IPS DF 6.9 (cell line): Measurements from ENCODE around the gene OOSP4A.

Experiments used
- DNase-seq: peaks from one replicate; pipeline ENCODE4 v3.0.0-alpha.2; 2013; ENCODE audit warnings: low read depth, low spot score
- H3K27ac ChIP-seq: one replicate; pipeline ENCODE4 v1.5.1; 2013; ENCODE audit warnings: low read length, control low read depth
- H3K27me3 ChIP-seq: 2 replicates; pipeline ENCODE4 v1.6.1; 2013; ENCODE audit warnings: mild to moderate bottlenecking, low read length; ENCODE audit not compliant: control insufficient read depth, insufficient read depth
- H3K36me3 ChIP-seq: 2 replicates; pipeline ENCODE4 v1.6.1; 2013; ENCODE audit warnings: low read length; ENCODE audit not compliant: control insufficient read depth, insufficient read depth
- H3K4me1 ChIP-seq: 2 replicates; pipeline ENCODE4 v1.6.1; 2013; ENCODE audit warnings: low read length; ENCODE audit not compliant: control insufficient read depth, insufficient read depth
- H3K4me3 ChIP-seq: 2 replicates; pipeline ENCODE4 v1.5.1; 2013; ENCODE audit warnings: mild to moderate bottlenecking, low read length
- H3K9me3 ChIP-seq: 2 replicates; pipeline ENCODE4 v1.6.1; 2013; ENCODE audit warnings: low read length, inconsistent platforms; ENCODE audit not compliant: control insufficient read depth, insufficient read depth
- WGBS: extraction: QIAGEN DNeasy Blood & Tissue Kit; methylation state at CpG from one replicate; pipeline ENCODE4 v1.1.7; 2013; ENCODE audit warnings: mixed read lengths, missing lambda C conversion rate; ENCODE audit not compliant: insufficient read length, insufficient coverage; 5-methylcytosine and 5-hydroxymethylcytosine counted together

Gene OOSP4A

GRCh38 chr11:59963733-59964132 is at the start of gene OOSP4A:
TSS of gene OOSP4A (plus strand) at chr11:59964033. CDS start at chr11:59964033, 0 bp downstream.
- WGBS = no CpG with 5 or more reads among the region's 3 CpGs
- H3K27ac ChIP-seq = no peak within 1 kb of the TSS

GRCh38 chr11:59918480-59918879 is 45.4 kb upstream of the OOSP4A start:
- DNase-seq = no peak
- no peak overlapping the region for H3K4me3 ChIP-seq
- no CpG with 5 or more reads among the region's 2 CpGs for WGBS
- no peaks in the 10 kb centered on the region for H3K36me3 ChIP-seq
- no peaks in the 10 kb centered on the region for H3K4me1 ChIP-seq
- H3K27me3 ChIP-seq = no peaks in the 10 kb centered on the region
- H3K9me3 ChIP-seq = peaks cover 2% of the 10 kb centered on the region; the same call in 1 of the 2 replicates
- H3K27ac ChIP-seq = no peak overlapping the region

More at GRCh38 chr11:59963733-59964132, at the start of gene OOSP4A:
- H3K4me1 ChIP-seq = no peaks in the 10 kb centered on the region
- no peaks in the 10 kb centered on the region for H3K36me3 ChIP-seq
- no peak for DNase-seq
- H3K27me3 ChIP-seq = no peaks in the 10 kb centered on the region
- H3K9me3 ChIP-seq = no peaks in the 10 kb centered on the region
- no peak within 1 kb of the TSS for H3K4me3 ChIP-seq

GRCh38 chr11:59918987-59919589 is 44.7 kb upstream of the OOSP4A start:
- Histone ChIP-seq H3K9me3 (peaks cover 2% of the 10 kb centered on the region; the same call in 1 of the 2 replicates), H3K4me3 (no peak overlapping the region), H3K27me3 (no peaks in the 10 kb centered on the region), H3K36me3 (no peaks in the 10 kb centered on the region), H3K4me1 (no peaks in the 10 kb centered on the region), H3K27ac (no peak overlapping the region)
- no CpG with 5 or more reads among the region's 3 CpGs for WGBS
- DNase-seq = peak; percentile 4

DNA sequence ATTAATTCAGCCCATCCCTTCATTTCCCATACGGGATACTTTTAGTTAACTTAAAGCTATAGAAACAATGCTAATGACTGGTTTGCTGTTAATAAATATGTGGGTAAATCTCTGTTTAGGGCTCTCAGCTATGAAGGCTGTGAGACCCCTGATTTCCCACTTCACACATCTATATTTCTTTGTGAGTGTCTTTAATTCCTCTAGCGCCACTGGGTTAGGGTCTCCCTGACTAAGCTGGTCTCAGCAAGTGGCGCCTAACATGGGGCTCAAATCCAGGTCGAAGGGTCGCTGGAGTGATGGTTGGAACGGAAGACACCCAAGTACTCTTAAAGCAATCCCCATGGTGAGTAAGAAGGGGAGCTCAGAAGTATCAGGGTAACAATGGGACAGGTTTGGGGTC is 40.0 kb upstream of the OOSP4A start:
- Histone ChIP-seq H3K4me3 (no peak overlapping the region), H3K36me3 (no peaks in the 10 kb centered on the region), H3K9me3 (peaks cover 2% of the 10 kb centered on the region; the same call in 1 of the 2 replicates), H3K27me3 (no peaks in the 10 kb centered on the region), H3K27ac (no peak overlapping the region), H3K4me1 (no peaks in the 10 kb centered on the region)
- DNase-seq = no peak
- no CpG with 5 or more reads among the region's 6 CpGs for WGBS

GRCh38 chr11:59931688-59932087 is 32.1 kb upstream of the OOSP4A start:
- no peaks in the 10 kb centered on the region for H3K27me3 ChIP-seq
- WGBS = no CpG with 5 or more reads among the region's 1 CpG
- no peaks in the 10 kb centered on the region for H3K4me1 ChIP-seq
- no peak for DNase-seq
- peaks cover 2% of the 10 kb centered on the region for H3K9me3 ChIP-seq
- no peaks in the 10 kb centered on the region for H3K36me3 ChIP-seq
- H3K4me3 ChIP-seq = no peak overlapping the region
- no peak overlapping the region for H3K27ac ChIP-seq

- no peaks in the 10 kb centered on the region for H3K27me3 ChIP-seq
- H3K27ac ChIP-seq = no peak within 1 kb of the TSS
- no CpG with 5 or more reads among the region's 2 CpGs for WGBS
- DNase-seq = no peak
- no peak within 1 kb of the TSS for H3K4me3 ChIP-seq
- no peaks in the 10 kb centered on the region for H3K9me3 ChIP-seq
- no peaks in the 10 kb centered on the region for H3K4me1 ChIP-seq
- H3K36me3 ChIP-seq = no peaks in the 10 kb centered on the region
Measured at GRCh38 chr11:59938132-59938531, 25.7 kb upstream of the OOSP4A start, which contains the start of gene OOSP1. TSS of gene OOSP1 (plus strand) at chr11:59938432. CDS start at chr11:59938455, 23 bp downstream.

GRCh38 chr11:59938718-59939117 is 25.1 kb upstream of the OOSP4A start:
- Histone ChIP-seq H3K4me3 (no peak overlapping the region), H3K27me3 (no peaks in the 10 kb centered on the region)
- WGBS = no CpG with 5 or more reads among the region's 3 CpGs

GRCh38 chr11:59939482-59939881 is 24.4 kb upstream of the OOSP4A start:
- Histone ChIP-seq H3K27me3 (no peaks in the 10 kb centered on the region), H3K4me1 (no peaks in the 10 kb centered on the region), H3K9me3 (no peaks in the 10 kb centered on the region), H3K4me3 (no peak overlapping the region), H3K27ac (no peak overlapping the region), H3K36me3 (no peaks in the 10 kb centered on the region)
- DNase-seq = no peak
- no CpG with 5 or more reads among the region's 2 CpGs for WGBS

More at GRCh38 chr11:59938718-59939117, 25.1 kb upstream of the OOSP4A start:
- no peak for DNase-seq
- Histone ChIP-seq H3K27ac (no peak overlapping the region), H3K9me3 (no peaks in the 10 kb centered on the region), H3K4me1 (no peaks in the 10 kb centered on the region), H3K36me3 (no peaks in the 10 kb centered on the region)

DNA sequence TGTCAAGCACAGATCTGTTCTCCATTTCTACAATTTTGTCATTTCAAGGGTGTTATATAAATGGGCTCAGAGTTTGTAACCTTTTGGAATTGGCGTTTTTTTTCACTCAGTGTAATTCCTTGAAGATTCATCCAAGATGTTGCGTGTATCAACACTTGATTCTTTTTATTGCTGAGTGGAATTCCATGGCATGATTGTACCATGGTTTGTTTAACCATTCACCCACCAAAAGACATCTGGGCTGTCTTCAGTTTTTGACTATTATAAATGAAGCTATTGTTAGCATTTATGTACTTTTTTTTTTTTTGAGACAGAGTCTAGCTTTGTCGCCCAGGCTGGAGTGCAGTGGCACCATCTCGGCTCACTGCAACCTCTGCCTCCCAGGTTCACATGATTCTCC is 22.7 kb upstream of the OOSP4A start:
- Histone ChIP-seq H3K27me3 (no peaks in the 10 kb centered on the region), H3K27ac (no peak overlapping the region), H3K4me1 (no peaks in the 10 kb centered on the region), H3K9me3 (peaks cover 2% of the 10 kb centered on the region; the same call in 1 of the 2 replicates), H3K4me3 (no peak overlapping the region), H3K36me3 (no peaks in the 10 kb centered on the region)
- no peak for DNase-seq
- no CpG with 5 or more reads among the region's 4 CpGs for WGBS

GRCh38 chr11:59943997-59944714 is 19.7 kb upstream of the OOSP4A start:
- no peak overlapping the region for H3K27ac ChIP-seq
- no peaks in the 10 kb centered on the region for H3K36me3 ChIP-seq
- peaks cover 2% of the 10 kb centered on the region; the same call in 1 of the 2 replicates for H3K9me3 ChIP-seq
- H3K4me3 ChIP-seq = no peak overlapping the region
- no peaks in the 10 kb centered on the region for H3K4me1 ChIP-seq
- 100% methylated on average over 1 of the region's 3 CpGs for WGBS
- no peak for DNase-seq
- H3K27me3 ChIP-seq = no peaks in the 10 kb centered on the region
